GM08714 (cell line): ENCODE measurements around the gene GPS1.

Source experiments
- H3K4me3 ChIP-seq: fragments of 200-500 bp; sonication (Bioruptor generic); 2 replicates; pipeline ENCODE4 v1.5.1; 2014; ENCODE audit warnings: mild to moderate bottlenecking, low read length, inconsistent platforms
- ZNF274 ChIP-seq: IDR thresholded peaks from 2 replicates; pipeline ENCODE4 v1.6.1; 2012; ENCODE audit warnings: mild to moderate bottlenecking, low read depth, low read length

The GPS1 gene

DNA sequence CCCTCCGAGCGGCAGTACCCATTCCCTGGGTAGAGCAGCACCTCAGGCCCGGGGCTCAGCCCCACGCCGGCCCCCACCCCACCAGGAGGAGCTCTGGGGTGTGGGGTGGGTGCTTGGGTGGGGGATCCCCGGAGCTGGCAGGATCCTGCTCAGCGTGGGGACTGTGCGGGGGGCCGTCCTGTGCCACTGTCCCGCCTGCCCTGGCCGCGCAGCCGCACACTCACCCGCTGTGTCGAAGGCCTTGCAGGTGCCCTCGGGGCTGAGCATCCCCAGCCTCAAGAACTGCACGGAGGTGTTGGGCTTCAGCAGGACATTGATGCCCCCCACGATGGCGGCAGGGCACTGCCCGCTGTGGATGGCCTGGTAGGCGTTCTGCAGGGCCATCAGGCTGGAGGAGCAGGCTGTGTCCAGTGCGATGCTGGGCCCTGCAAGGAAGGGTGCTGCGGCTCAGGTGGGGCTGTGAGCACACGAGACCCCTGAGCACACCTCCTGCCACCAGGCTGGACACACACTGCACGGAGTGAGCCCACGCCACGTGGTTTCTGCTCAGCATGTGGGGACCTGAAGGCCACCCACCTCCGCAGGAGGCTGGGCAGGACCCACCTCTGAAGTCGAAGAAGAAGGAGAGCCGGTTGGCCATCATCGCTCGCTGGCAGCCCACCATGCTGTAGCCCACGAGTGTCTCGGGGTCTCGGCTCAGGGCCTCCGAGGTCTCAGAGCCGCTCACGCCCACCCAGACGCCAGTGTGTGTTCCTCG is 41.5 kb downstream of the GPS1 start:
- no peak overlapping the region for H3K4me3 ChIP-seq
- TF ChIP-seq ZNF274 = no peak

DNA sequence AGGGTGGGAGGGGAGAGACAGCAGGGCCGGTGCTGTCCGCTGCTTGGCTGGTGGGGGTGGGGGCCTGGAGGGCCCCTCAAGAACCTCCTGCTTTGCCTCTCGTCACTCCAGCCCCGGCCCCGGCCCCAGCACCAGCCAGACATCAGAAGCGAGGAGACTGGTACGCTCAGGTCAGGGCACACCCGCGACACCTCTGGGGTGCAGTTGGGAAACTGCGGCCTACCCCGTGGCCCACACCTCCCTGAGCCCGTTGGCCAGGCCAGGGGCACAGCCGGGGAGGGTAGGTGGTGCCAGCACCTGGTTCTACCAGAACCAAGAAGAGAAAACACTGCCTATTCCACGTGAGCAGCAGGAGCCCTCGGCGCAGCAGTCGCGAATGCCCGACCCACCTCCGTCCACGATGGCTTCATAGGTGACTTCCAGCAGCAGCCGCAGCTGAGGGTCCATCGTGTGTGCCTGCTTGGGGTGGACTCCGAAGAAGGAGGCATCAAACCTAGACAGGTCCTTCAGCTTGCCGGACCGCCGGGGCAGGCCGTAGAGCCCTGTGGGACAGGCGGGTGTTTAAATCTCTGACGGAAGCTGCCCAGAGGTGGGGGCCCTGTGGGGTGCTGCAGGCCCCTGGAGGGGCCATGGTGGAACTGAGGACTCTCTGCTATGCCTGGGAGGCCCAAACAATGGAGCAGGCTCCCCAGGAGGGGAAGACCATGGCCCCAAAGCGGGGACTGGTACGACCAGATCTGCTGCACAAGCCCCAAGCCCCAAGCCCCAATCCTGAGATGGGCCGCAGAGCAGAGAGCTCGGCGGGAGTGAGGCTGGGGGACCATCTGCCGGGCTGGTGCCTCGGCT is 43.5 kb downstream of the GPS1 start:
- TF ChIP-seq ZNF274 = no peak
- no peak overlapping the region for H3K4me3 ChIP-seq

- peak overlapping the region; percentile 78; the same call in 1 of the 2 replicates for H3K4me3 ChIP-seq
- no peak for TF ChIP-seq ZNF274
Observed at GRCh38 chr17:82095777-82096708, 44.3 kb downstream of the GPS1 start.

DNA sequence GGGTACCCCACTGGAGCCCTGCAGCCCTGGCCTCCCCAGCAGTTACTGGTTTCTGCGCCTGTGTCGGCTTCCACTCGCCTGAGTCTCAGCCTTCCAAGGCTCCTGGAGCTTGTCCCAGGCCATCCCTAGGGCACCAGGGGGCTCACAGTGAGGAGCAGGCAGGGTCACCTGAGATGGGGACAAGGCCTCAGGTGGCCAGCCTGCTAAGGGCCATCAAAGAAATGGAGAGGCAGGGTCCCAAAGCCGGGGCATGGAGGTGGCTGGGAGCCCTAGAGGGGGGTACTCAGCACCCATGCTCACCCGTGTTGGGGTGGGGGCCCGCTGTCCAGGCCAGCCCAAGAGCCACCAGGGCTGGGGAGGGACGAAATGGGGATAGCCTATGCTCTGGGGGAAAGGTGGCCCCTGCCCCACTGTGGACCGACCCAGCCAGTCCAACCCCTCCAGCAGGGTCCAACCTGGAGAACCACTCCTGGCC is 45.0 kb downstream of the GPS1 start:
- no peak for TF ChIP-seq ZNF274
- peak overlapping the region; percentile 78 for H3K4me3 ChIP-seq

DNA sequence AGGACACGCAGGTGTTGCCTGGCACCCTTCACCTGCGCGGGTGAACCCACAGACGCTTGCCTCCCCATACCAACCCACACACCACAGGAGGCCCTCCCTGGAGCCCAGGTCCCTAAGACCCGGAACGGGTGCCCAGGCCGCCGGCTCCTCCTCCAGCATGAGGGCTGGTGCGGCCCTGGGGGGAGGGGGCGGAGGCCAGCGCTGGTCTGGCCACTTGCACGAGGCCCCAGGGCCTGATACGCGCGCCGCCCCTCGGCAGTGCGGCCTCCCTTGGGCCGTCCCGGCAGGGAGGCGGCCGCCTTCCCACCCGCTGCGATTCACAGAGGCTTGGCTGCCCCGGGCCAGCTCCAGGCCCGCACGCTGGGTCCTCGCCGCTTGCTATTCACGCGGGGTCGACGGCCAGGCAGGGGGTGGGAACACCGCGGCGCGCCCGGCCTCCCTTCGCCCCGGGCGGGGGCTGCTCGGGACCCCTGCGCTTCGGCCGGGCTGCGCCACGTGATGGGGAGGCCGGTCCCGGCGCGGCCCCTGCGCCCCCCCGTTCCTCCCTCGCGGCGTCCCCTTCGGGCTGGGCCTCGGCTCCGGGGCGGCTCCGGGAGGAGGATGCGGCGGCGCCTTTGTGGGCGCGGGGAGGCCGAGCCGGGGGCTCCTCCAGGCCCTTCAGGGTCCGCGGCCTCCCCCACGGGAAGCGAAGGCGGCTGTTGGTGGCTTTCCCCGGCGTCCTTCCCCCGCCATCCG is 45.7 kb downstream of the GPS1 start:
- H3K4me3 ChIP-seq = peak overlapping the region; percentile 78
- no peak for TF ChIP-seq ZNF274

- peak overlapping the region; percentile 78 for H3K4me3 ChIP-seq
- no peak for TF ChIP-seq ZNF274
Observed at GRCh38 chr17:82097919-82098168, 46.1 kb downstream of the GPS1 start.

GRCh38 chr17:82098169-82098938 is 46.7 kb downstream of the GPS1 start, which contains the start of gene FASN:
FASN (minus strand) TSS chr17:82098236; CDS start chr17:82096445, 1,791 bp downstream.
- H3K4me3 ChIP-seq = peak within 1 kb of the TSS; percentile 78
- TF ChIP-seq ZNF274 = no peak

DNA sequence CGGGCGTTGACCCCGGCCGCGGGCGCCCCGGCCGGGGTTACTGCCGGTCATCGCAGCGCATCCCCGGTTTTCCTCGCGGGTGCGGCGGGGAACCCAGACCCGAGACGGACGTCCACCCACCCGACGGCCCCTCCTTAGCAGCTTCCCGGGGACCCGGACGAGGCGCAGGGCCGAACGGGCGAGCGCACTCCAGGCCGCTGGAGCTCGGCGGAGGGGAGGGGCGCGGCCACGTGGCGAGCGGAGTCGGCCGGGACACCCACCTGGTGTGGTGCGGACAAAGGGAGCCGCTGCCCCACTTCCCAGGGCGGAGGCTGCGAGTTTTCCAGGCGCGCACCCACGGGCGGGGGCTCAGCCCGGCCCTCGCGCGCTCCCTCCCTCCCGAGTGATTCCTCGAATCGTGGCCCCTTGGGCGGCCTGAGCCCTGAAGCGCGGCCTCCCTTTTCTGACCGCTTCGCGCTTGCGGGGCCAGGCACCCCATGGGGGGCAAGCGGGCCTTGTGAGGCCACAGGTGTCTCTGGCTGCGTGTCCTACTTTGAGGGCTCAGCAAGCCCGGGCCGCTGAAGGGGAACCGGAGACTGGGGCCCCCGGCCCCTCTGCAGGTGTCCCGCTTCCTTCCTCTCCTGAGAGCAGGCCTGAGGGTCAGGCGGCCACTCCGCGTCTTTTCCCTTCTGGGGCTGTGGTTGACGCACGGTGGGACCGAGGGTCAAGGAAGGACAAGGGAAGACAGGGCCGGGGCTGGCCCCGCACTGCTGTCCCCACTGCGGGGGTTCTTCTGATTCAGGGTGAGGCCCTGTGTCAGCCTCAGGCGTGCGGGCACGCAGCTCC is 47.5 kb downstream of the GPS1 start:
- TF ChIP-seq ZNF274 = no peak
- peak overlapping the region; percentile 61 for H3K4me3 ChIP-seq

GRCh38 chr17:82100502-82101298 is 49.0 kb downstream of the GPS1 start:
- no peak overlapping the region for H3K4me3 ChIP-seq
- TF ChIP-seq ZNF274 = no peak

DNA sequence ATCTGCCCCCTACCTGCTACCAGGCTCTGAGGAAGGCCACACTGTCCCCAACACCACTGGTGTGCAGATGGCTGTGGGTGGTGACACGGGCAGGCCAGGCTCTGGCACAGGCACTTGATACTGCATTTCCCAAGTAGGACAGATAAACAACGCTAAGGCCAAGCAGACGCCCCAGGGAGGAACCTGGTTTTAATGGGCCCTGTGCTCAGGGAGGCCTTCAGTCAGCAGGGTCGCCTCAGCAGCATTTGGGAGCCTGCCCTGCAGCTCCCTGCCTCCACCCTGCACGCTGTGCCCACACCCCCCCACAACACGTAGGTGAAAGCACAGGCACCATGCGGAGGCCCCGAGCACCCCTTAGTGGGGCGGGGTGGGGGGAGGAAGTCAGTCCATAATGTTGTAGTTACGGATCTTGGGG is 49.6 kb downstream of the GPS1 start:
- no peak overlapping the region for H3K4me3 ChIP-seq
- TF ChIP-seq ZNF274 = no peak

DNA sequence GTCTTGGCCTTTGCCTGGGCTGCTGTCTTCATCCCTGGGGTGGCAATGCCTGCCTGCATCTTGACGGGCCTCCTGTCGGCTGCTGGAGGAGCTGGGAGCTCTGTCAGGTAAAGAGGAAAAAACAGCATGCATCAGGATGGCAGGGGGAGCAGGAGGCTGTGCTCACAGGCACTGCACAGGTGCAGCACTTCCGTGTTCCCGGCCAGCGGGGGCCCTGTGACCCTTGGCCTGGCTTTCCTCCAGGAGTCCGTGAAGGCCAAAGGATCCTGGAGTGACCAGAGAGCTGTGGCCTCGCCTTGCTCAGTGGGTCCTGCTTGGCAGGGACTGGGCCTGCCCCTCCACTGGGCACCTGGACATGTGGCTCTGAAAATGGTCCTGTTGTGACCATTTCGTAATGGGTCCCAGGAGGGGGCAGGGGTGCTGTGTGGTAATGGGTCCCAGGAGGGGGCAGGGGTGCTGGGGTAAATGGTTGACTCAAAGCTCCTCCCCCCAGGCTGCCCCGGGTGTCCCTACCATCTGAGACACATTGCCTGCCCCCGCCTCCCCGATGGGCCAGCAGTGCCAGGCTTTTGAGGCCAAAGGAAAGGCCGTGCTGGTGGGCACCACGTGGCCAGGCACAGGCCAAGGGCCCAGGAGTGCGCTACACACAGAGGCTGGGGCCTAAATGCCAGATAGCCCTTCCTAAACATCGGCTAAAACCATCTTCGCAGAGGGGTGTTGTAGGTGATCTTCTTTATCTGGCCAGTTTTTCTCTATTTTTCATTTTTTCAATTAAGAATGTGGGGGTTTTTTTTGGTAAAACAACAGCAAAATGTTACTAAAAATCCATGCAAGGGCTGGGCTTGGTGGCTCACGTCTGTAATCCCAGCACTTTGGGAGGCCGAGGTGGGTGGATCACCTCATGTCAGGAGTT is 50.3 kb downstream of the GPS1 start:
- H3K4me3 ChIP-seq = no peak overlapping the region

More for the DNA sequence above, 50.3 kb downstream of the GPS1 start:
- TF ChIP-seq ZNF274 = no peak
